ENCODE results near the gene NDST3. TPM values are rescaled to one million over a fixed set of nuclear protein-coding genes. Genes with fewer than 3 reads are reported as not detected.

The NDST3 gene
- polyA plus RNA-seq, 1 experiment: not detected

GRCh38 chr4:118141240-118141639, 107.0 kb downstream of the NDST3 start:
- Histone ChIP-seq H3K27me3 (ENCODE audit: control insufficient read depth, insufficient read depth, low read length) (no peaks in the 10 kb centered on the region), H3K36me3 (ENCODE audit: control insufficient read depth, insufficient read depth, low read length) (no peaks in the 10 kb centered on the region), H3K4me3 (ENCODE audit: low read depth, low read length) (no peak overlapping the region)
- no peak for TF ChIP-seq CTCF (IDR thresholded peaks at IDR 0.05; ENCODE audit: insufficient read depth, low read depth, low read length)
- ChIA-PET POLR2A (no interaction called here), CTCF (no interaction called here)
- no peak for DNase-seq (ENCODE audit: low read depth)

- H3K4me3 ChIP-seq (ENCODE audit: low read depth, low read length): no peak overlapping the region
- POLR2A ChIA-PET: no interaction called here
- H3K27me3 ChIP-seq (ENCODE audit: control insufficient read depth, insufficient read depth, low read length): no peaks in the 10 kb centered on the region
- CTCF ChIA-PET: no interaction called here
- no peak for TF ChIP-seq CTCF (IDR thresholded peaks at IDR 0.05; ENCODE audit: insufficient read depth, low read depth, low read length)
- H3K36me3 ChIP-seq (ENCODE audit: control insufficient read depth, insufficient read depth, low read length): no peaks in the 10 kb centered on the region
- peak; percentile 23 for DNase-seq (ENCODE audit: low read depth)
Observed at GRCh38 chr4:118154649-118155048, 120.4 kb downstream of the NDST3 start.

GRCh38 chr4:118155516-118155915, 121.2 kb downstream of the NDST3 start:
- Histone ChIP-seq H3K27me3 (ENCODE audit: control insufficient read depth, insufficient read depth, low read length) (no peaks in the 10 kb centered on the region), H3K36me3 (ENCODE audit: control insufficient read depth, insufficient read depth, low read length) (no peaks in the 10 kb centered on the region), H3K4me3 (ENCODE audit: low read depth, low read length) (no peak overlapping the region)
- DNase-seq (ENCODE audit: low read depth): no peak
- TF ChIP-seq CTCF (IDR thresholded peaks at IDR 0.05; ENCODE audit: insufficient read depth, low read depth, low read length): no peak
- ChIA-PET POLR2A (no interaction called here), CTCF (no interaction called here)

- POLR2A ChIA-PET: no interaction called here
- DNase-seq (ENCODE audit: low read depth): no peak
Observed at GRCh38 chr4:118158763-118159375, 124.6 kb downstream of the NDST3 start.

GRCh38 chr4:118167306-118167705, 133.0 kb downstream of the NDST3 start:
- CTCF ChIA-PET: no interaction called here
- no peak overlapping the region for H3K4me3 ChIP-seq (ENCODE audit: low read depth, low read length)
- no peak for DNase-seq (ENCODE audit: low read depth)

More at GRCh38 chr4:118158763-118159375, 124.6 kb downstream of the NDST3 start:
- H3K4me3 ChIP-seq (ENCODE audit: low read depth, low read length): no peak overlapping the region
- no peaks in the 10 kb centered on the region for H3K27me3 ChIP-seq (ENCODE audit: control insufficient read depth, insufficient read depth, low read length)
- H3K36me3 ChIP-seq (ENCODE audit: control insufficient read depth, insufficient read depth, low read length): no peaks in the 10 kb centered on the region
- TF ChIP-seq CTCF (IDR thresholded peaks at IDR 0.05; ENCODE audit: insufficient read depth, low read depth, low read length): no peak
- CTCF ChIA-PET: interaction anchor here (0.7 to 1.2 kb wide), 3 partner anchors 10 to 195 kb away, joined by 3 read pairs; no protein-coding TSS in a partner anchor

More at GRCh38 chr4:118167306-118167705, 133.0 kb downstream of the NDST3 start:
- Histone ChIP-seq H3K27me3 (ENCODE audit: control insufficient read depth, insufficient read depth, low read length) (no peaks in the 10 kb centered on the region), H3K36me3 (ENCODE audit: control insufficient read depth, insufficient read depth, low read length) (no peaks in the 10 kb centered on the region)
- POLR2A ChIA-PET: no interaction called here
- no peak for TF ChIP-seq CTCF (IDR thresholded peaks at IDR 0.05; ENCODE audit: insufficient read depth, low read depth, low read length)

Measured in BJ (cell line).